HG02642 (cell line): ENCODE measurements around the gene ODF2L.

ENCODE experiments used
- ATAC-seq: cut with Tn5 transposase; IDR thresholded peaks from one replicate; pipeline ENCODE4 v1.9.1; 2021; ENCODE audit warnings: mild to moderate bottlenecking; ENCODE audit not compliant: unreplicated experiment, poor library complexity

ODF2L gene, protein sequence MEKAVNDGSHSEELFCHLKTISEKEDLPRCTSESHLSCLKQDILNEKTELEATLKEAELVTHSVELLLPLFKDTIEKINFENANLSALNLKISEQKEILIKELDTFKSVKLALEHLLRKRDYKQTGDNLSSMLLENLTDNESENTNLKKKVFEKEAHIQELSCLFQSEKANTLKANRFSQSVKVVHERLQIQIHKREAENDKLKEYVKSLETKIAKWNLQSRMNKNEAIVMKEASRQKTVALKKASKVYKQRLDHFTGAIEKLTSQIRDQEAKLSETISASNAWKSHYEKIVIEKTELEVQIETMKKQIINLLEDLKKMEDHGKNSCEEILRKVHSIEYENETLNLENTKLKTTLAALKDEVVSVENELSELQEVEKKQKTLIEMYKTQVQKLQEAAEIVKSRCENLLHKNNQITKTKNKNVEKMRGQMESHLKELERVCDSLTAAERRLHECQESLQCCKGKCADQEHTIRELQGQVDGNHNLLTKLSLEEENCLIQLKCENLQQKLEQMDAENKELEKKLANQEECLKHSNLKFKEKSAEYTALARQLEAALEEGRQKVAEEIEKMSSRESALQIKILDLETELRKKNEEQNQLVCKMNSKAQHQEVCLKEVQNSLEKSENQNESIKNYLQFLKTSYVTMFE

DNA sequence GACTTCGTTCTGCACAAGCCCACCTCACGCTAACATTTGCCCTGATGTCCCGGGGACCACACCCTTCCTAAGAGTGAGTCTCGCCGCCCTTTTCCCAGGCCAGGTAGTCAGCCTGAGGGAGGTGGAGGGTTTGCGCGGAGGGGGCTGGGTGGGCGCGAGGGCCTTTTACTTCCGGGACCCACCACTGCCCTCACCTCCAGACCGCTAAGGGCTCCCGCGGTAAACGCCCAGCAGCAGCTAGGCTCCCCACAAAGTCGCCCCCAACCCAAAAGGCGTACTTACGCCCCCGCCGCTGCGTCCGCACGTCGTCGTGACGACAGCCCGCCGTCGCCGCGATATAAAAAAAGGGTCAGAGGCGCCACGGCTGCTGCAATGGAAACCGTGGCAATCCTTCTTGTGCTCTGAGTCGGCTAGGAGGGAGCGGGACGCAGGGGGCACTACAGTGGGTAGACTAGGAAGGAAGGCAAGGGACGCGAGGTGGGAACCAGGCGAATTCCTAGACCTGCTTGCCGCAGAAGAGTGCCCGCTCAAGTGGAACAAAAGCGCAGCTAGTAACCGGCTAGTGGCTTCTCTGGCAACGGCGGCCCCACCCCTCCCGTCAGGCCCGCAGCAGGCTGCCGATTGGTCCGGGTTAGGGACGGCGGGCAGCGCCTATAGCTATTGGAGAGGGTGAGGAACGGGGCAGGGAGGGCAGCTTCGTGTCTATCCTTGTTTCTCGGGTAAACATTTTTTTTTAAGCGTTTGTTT is at the start of gene ODF2L:
Gene ODF2L (minus strand): TSS at position 573 of the 747 bp plus-strand sequence. CDS start 9,296 bp downstream, outside the sequence.
- peak; percentile 100 for ATAC-seq

DNA sequence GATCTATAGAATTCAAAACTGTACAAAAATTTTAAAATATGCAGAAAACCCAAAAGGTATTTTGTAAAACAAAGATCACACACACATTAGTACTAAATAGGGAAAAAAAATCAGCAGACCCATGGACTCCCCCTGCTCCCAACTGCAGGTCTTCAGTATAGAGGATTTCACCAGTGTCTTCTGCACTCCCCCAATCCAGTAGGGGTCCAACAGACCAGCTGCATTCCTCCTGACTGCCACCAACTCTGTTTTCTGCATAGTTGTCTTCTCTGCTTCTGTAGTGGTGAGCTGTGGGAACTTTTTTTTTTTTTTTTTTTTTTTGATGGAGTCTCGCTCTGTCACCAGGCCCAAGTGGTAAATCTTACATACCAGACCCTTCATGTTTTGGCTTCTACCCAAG is 49.8 kb upstream of the ODF2L start:
- ATAC-seq: no peak

DNA sequence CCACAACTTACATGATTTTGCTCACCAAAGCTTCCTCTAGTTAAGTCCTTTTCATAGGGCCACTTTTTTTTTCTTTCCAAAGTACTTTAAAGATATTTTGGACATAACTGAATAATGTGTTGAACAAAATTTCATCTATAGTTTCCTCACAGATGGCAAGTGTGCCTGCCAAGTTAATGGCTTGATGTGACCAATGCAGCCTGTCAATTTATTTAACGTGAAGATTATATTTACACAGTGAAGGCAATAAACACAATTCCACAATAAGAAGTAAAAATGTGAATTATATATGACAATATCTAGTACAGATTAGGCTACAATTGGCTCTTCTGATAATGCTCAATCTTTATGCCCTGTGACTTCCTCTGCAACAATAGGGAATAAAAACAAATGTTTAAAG is 45.9 kb upstream of the ODF2L start:
- no peak for ATAC-seq

DNA sequence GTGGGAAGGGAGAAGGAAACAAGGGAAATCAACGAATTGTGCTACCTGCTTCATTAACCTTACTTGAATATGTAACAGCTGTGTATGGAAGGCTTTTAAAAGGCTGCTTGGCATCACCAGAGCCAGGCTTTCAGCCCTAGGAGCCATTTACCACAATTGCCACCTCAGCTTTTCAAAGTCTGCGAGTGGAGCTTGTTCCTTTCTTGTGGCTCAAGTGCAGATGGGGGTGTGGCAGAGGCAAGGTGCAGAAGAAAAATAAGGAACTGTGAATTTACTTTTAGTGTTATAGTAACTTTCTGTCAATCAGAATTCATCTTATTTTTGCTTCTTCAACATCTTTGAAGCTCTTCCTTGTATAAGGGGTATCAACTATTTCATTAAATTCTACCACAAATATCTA is 45.5 kb upstream of the ODF2L start:
- no peak for ATAC-seq

DNA sequence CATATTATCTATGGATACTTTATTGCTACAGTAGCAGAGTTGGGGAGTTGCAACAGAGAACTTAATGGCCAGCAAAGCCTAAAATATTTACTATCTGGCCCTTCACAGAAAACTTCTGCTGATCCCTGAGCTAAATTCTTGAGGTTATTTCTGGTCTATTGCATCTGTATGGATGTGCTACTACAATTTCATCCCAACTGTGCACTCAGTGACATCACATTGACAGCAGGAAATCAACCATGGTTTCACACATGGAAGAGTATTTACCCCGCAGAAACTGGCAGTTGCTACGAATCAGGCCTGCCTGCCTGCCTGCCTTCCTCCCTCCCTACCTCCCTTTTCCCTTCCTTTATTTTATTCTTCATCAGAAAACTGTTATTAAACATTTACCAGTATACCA is 39.9 kb upstream of the ODF2L start:
- no peak for ATAC-seq

DNA sequence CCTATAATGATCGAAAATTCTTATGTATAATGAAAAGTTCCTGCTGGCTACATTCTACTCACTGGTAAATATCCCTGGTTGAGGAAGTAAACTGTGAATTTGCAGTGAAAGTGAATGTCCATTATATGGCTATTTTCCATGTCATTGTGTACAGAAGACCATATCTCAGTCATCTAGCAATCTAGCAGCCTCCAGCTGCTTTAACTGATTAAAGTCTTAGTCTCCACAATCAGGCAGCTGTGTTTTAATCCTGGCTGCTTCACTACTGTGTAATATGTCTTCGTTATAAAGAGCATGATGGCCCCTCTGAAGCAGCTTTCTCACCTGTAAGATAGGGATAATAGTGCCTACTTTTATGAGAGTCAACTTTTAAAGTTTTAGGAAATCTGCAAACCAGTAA is 39.2 kb upstream of the ODF2L start:
- no peak for ATAC-seq

DNA sequence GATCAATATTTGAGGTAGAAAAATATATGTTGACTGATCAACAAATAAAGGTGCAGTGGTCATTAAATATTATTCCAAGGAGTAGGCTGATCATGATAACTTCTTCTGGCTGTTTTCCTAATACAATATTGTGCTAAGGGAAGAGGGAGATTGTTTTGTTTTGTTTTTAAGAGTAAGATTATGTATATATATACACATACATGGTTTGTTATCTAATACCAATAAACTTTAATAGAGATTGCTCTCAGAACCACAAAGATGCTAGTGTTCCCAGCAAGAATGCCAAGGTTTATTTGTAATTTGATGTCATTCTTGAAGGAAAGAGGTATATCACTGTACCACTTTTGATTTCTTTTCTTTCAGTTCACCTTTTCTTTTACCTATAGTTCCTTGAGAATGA is 37.9 kb upstream of the ODF2L start:
- no peak for ATAC-seq

DNA sequence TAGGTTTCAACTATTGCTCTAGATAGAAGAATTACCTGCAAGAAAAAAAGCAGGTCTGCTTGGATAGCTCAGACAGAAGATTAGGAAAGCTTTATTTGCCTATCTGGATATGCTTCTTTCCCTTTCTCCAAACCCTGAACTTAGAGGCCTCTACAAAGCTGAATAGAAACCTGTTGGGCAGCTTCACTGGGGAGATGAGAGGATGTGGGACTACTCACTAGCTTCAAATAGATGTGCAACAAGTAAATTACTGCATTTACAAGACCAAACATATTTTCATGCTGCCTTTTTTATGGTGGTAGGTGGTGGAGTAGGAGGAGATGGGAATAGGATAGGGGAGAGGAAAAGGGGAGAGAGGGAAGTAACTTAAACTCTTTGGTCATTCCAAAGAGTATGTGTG is 34.3 kb upstream of the ODF2L start:
- ATAC-seq: no peak

DNA sequence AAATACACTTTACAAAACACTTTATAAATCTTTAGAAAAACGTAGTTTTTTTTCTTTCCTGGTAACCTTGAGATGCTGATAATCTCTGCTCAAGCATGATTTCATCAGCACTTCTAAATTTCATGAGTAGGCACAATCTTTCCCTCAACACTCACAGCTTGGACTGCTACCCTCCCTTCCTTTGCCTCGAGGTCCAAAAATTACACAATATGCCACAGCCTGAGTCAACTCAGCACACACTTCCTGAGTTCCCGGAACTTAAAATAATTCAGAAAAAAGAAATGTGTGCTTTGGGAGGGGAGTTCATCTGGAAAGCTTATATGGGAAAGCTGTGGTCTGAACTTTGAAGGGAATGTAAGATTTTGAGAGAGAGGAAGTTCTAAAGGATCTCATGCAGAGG is 33.7 kb upstream of the ODF2L start:
- ATAC-seq: no peak

DNA sequence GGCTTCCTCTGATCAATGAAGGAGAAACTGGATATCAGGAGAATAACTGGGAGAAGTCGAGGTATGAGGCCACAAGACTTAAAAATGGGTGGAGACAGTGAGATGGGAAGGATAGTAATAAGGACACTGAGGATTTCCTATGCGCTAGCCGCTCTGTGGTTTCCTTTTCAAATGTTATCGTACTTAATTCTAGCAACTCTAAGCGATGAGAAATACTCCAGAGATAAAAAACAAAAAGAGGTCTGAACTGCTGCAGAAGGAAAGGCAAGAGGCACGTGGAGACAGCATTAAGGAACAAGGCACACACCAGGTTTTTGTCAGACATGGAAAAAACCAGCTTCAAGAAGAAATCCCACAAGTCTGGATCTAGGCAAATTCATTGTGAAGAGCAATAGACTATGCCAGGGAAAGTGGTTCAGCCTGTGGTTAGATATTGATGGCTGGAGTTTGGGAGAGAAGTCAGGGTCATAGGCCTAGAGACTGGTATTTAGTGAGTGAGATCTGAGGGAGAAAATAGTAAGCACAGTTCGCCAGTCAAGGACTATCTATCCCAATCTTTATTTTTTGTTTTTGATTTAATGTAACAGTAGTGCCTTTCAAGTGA is 33.1 kb upstream of the ODF2L start:
- no peak for ATAC-seq

DNA sequence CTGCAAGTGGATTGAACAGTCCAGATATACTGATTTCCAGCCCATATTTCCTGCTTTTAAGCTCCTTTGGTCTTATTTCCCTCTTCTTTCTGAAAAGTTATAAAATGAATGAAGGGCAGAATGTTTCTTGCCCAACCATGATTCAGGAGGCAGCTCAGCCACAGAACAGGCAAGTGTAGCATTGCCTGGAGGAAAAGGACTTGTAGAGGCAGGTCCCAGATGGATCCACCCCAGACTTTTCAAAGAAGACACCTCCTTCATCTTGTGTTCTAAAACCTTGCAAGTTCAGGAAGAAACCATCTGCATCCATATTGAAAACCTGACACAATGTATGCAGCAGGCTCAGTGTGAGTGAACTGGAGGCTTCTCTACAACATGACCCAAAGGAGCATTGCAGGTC is 27.8 kb upstream of the ODF2L start, which contains the start of gene CLCA2:
Gene CLCA2 (plus strand): TSS at position 299 of the 400 bp plus-strand sequence. CDS start 77 bp downstream, at position 376.
- no peak for ATAC-seq

DNA sequence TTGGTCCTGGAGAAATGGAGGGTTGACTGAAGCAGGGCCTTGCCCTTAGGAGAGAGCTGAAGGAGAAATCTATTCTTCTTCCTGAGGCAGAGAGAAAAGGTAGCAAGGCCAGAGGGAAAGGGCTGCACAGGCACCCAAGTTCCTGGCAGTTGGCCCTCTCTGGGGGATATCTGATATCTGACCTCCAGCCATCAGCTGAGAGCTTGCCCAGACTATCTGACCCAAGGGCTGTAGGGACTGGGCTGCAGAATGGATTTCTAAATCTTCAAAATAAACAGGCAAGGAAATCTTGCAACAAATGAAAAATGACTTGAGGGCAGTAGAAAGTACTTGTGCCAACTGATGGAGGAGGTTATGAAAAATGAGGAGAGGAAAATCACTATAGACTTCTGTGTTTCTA is 27.4 kb upstream of the ODF2L start:
- ATAC-seq: no peak

DNA sequence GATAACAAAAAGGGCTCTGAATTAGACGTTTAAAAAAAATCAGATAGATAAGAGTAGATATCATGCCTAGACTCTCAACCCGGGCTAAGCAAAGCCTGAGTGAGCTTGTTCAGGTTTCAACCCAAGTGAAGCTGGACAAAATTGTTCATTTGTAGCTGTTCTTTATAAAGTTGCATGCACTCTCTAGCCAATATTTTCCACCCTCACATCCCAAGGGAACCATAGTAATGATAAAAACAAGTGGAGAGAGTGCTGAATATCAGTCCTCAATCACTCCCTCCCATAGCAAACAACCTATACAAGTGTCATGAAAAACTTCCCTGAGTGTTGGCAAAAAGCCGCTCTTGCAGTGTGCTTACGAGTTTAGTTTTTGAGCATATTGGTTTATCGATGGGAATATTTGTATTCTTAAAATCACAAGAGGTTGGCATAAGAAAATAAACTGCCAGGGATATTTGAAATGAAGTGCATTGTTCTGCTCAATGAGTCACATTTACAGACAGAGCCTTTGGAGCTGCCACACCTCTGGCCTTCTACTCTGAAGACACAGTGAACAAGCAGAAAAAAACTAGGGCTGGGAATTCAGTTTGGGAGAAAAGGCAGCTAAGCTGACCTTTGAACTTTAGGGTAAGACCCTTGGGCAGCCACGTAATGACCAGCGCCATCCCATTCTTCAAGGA is 25.6 kb upstream of the ODF2L start:
- no peak for ATAC-seq

DNA sequence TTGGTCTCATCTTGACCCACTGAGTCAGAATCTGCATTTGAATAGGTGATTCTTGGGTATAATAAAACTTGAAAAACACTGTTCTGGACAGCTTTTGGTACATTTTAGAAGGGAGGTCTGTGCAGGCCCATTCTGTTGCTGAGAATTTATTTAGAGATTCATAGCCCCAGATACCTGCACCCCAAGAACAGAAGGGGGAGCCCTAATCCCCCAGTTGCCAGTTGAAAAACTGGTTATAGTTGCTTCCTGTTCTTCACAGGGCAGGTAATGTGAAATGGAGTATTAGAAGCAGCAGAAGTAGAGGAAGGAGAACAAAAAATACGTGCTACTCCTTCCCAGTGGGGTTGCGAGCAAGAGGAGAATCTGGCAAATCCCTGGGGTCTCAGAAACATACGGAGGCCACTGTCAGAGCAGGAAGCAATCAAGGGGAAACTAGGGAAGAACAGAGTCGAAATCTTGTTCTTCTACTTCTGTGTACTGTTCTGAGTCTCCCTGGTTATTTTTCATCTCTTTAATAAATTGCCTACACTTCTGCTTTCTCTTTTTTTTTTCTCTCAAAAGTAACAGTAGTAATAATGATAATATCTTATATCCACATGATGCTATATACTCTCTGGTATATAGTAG is 23.3 kb upstream of the ODF2L start:
- peak; percentile 87 for ATAC-seq

DNA sequence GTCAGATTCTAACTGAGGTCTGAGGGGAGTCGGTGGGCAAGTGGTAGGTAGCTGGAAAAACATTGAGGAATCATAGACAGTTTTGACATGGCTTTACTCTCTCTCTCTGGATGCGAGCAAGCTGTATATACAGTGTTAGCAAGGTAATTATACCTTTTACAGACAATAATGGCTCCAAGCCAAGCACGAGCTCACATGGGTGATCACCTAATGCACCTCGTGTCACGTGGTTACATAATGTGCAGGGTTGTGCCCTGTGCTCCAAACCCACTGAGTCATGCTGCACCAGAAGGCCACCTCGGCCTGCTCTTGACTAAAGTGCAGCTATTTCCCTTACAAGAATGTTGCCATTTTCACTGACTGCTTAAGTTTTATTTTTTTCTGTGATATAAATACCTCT is 20.2 kb upstream of the ODF2L start:
- no peak for ATAC-seq

DNA sequence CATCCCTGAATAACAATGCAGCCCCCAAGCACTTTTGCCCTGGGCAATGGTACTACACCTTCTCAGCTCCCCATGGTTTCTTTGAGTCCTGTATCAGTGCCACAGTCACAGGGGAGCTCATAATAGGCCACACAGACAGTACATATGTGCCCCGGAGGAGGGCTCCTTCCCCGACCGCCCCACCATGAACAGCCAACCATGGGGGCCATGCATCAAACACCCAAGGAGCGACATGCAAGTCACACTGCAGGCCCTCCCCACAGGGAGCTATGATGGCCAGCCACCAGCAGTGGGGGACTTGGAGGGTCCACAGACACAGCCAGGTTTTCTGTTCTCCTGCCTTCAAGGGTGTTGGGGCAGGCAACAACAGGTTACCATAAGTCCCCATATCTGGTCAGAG is 14.8 kb upstream of the ODF2L start:
- no peak for ATAC-seq

DNA sequence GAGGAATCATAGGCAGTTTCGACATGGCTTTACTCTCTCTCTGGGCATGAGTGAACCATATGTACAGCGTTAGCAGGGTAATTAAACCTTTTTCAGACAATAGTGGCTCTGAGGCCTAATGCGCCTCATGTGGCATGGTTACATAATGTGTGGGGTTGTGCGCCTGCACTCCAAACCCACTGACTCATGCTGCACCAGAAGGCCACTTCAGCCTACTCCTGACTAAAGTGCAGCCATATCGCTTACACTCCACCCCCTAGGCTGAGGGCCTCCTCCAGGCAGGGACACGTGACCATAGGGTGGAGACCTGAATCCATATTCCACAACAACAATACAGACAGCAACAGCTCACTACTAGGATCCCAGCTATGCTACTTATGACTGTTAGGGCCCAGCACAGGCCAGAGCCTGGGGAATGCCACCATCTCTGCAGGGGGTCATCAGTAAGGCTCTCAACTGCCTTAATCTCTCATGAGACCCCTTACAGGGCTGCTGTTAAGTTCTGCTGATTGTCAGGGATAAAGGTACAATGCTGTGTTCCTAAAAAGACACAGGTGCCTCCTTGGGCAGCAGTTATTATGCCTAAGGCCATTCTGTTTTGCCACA is 13.4 kb upstream of the ODF2L start:
- no peak for ATAC-seq

DNA sequence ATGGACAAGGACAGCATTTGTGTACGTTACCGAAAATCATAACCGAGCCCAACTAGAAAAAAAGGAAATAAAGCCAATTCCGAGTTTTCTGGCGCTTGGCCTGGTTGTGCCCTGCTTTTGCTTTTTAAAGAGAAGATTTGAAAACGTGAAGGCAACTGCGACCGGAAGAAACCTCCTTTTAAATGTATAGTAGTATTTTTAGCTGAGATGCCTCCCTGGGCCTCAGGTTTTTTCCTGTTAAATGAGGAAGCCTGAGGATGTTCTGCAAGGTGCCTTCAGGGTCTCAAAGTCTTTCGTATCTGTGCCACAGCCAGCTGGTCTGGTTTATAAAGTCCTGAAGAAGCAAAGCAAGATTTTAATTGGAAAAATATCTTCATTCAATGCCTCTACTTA is 371 bp upstream of the ODF2L start:
- peak; percentile 23 for ATAC-seq

DNA sequence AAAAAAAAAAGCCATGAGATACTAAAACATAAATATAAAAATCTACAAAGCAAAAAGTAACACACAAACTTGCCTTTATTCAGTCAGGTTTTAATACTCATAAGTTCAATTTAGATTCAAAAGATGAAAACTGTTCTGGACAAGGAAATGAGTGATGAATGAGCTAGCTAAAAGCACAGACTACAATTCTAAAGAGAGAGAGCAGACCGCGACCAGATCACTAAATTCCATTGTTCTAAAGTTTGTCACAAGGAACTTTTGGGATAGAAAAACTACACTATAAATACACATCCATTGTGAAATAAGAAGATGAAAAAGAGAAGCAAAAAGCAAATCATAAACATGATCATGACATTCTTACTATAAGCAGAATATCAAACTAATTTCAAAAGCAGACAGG is 1.7 kb downstream of the ODF2L start:
- no peak for ATAC-seq
